T-helper 22 cell (primary cell): Measurements from ENCODE around the gene ANXA7.
"Not testable (repeated sequence)": the region's sequence is repeated elsewhere in the genome, so short reads cannot be mapped to it uniquely, and the experiment has no call there.

ENCODE experiments used
- DNase-seq: peaks from one replicate; pipeline ENCODE4 v3.0.0-alpha.2; 2020; ENCODE audit warnings: low read depth

Gene ANXA7

DNA sequence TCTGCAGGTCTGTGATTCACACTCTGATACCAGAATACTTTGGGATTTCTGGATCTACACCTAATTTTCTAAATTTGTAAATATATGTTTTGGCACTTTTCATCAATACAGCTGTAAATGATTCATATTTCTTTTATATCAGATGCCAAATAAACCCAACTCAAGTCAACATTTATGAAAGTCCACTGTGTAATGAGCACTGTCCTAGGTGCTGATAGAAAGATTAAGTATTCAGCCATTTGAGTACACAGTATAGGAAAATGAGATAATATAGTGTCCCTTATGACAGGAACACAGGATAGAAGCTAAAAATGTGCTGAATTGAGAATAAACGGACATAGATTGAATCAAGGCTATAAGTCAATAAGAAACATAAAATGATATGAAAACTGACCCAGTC lies 6.4 kb downstream of the ANXA7 start:
- no peak for DNase-seq

DNA sequence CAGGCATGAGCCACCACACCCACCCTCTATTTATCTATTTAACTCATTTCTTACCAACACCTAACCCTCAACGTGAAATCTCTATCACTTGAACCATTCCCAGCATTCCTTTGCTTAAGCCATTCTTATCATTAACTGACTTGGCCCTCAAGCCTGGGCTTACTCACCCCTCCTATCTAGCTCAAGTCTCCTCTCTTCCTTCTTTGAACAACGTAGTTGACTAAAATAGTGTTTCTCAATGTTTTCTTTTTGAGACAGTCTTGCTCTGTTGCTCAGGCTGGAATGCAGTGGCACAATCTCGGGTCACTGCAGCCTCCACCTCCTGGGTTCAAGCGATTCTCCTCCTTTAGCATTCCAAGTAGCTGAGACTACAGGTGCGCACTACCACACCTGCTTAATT lies 7.0 kb downstream of the ANXA7 start:
- DNase-seq, result no peak

DNA sequence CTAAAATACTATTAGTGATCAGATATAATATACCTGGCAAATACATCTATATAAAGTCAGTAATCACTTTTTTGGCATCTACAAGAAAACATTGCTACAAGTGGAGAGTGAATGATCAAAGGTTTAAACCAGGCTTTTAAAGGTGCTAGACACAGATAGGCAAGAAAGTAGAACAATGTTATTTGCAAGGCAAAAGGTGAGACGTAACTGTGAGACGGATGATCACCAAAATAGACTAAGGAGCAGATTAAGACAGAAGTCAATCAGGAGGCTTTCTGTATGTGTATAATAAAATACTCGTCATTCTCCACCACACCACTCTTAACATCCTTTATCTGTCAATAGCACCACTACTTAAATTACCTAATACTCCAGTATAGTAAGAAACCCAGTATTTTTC lies 8.3 kb downstream of the ANXA7 start:
- DNase-seq, result no peak

DNA sequence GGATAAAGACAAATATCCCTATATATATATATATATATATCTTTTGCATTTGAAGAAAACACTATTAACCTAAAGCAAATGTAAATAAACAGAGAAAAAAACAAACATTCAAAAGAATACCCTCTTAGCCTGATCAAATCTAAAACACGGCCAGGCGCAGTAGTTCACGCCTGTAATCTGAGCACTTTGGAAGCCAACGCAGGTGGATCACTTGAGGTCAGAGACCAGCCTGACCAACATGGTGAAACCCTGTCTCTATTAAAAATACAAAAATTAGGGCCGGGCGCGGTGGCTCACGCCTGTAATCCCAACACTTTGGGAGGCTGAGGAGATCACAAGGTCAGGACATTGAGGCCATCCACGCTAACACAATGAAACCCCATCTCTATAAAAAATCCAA lies 9.2 kb downstream of the ANXA7 start:
- DNase-seq, result no peak

DNA sequence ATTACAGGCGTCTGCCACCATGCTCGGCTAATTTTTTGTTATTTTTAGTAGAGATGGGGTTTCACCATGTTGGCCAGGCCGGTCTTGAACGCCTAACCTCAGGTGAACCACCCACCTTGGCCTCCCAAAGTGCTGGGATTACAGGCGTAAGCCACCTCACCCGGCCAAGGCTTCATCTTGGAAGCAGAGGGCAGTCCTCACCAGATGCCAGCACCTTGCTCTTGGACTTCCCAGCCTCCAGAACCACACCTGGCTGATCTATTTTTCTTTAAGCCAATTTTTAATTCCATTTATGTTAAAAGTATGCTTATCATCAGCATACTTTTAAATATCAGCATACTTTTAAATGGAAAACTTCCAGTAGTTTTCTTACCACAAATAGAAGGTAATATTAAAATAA lies 12.2 kb downstream of the ANXA7 start:
- no peak for DNase-seq

DNA sequence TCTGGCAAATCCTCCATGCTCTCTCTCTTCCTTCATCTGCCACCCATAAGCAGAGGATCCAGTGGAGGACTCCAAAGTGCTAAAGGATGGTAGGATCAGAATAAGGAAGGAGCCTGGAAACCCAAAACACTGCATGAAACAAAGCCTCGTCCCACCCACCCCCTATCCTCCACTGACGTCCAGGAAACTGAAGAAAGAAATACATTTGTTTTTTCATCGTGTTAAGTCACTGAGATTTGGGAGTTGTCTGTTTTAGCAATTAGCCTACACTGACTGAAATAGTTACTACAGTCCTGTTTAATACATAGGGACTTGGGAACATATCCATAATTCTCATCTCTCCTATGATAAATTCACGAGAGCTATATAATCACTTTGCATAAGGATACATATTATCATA lies 14.8 kb downstream of the ANXA7 start:
- DNase-seq, result no peak

DNA sequence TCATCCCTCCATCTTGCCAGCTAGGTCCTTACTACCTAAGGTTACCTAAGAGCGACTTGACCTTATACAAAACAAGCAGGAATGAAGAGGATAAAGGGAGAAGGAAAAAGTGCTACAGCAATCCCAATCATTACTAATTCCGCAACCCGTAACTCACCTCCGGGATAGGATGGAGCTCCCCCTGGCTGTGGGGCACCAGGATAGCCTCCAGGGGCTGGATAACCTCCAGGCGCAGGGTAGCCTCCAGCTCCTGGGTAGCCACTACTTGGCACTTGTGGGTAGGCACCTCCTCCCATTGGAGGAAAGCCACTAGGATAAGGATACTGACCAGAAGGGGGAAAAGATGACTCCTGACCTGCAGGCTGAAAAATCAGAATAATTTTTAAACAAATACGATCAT lies 15.8 kb downstream of the ANXA7 start:
- DNase-seq, result no peak

DNA sequence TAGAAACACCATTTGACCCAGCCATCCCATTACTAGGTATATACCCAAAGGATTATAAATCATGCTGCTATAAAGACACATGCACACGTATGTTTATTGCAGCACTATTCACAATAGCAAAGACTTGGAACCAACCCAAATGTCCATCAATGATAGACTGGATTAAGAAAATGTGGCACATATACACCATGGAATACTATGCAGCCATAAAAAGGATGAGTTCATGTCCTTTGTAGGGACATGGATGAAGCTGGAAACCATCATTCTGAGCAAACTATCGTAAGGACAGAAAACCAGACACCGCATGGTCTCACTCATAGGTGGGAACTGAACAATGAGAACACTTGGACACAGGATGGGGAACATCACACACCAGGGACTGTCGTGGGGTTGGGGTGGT lies 19.5 kb downstream of the ANXA7 start:
- DNase-seq, result not testable (repeated sequence)

DNA sequence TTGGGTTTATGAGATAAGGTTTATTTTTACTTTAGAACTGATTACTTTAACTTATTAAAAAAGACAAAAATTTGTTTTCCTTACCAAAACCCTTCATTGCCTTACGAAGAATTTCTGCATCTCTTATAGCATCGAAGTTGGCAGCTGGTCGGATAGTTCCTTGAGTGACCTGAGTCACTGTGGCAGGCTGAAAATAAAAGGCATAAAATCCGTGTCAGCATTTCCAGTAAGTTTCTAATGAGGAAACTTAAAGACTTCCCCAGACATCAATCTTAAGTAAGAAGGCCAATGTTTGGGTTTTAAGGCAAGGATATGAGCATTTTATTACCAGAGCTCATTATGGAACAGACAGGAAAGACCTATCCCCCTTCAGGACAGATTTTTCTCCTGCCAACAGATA lies 25.6 kb downstream of the ANXA7 start:
- no peak for DNase-seq

DNA sequence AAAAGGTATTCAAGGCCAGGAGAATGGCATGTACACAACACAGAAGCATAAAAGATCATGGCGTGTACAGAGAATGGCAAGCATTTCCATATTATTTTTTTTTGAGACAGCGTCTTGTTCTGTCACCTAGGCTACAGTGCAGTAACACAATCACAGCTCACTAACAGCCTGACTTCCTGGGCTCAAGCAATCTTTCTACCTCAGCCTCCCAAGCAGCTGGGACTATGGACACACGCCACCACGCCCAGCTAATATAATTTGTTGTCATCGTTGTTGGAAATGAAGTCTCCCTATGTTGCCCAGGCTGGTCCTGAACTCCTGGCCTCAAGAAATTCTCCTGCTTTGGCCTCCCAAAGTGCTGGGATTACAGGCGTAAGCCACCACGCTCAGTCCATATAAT lies 27.3 kb downstream of the ANXA7 start:
- DNase-seq, result no peak

DNA sequence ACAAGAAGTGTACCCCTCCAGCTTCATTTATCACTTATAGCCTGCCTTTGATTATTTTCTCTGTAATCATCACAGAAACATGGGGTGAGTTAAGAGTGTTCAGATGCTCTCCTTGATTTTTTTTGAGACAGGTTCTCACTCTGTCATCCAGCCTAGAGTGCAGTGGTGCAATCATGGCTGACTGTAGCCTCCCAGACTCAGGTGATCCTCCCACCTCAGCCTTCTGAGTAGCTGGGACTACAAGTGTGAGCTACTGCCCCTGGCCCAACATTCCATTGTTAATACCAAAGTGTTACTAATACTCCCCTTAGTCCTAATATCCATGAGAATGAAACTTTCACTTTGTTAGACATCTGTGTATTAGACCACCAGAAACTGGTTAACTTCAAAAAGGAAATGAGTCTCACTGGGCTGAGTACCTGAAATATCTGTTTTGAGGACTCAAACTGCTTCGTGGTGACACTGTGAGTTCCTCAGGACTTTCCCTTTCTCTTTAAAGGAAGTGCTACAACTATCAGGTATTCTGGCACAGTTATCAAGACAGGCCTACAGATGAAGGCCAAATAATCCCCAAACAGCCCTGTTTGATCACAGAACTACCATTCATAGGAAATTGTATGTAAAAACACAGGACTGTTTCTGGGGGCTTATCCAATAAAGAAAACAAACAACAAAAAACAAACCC lies 34.7 kb downstream of the ANXA7 start:
- no peak for DNase-seq

DNA sequence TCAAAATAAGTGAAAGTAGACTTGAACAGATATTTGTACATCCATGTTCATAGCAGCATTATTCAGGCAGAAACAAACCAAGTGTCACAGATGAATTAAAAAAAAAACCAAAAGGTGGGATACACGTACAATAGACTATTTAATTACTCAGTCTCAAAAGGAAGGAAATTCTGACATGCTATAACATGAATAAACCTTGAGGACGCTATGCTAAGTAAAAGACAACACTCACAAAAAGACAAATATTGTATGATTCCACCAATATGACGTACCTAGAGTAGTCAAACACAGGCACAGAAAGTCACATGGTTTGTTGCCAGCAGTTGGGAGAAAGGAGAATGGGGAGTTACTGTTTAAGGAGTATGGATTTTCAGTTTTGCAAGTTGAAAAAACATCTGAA lies 37.2 kb downstream of the ANXA7 start:
- DNase-seq, result no peak

DNA sequence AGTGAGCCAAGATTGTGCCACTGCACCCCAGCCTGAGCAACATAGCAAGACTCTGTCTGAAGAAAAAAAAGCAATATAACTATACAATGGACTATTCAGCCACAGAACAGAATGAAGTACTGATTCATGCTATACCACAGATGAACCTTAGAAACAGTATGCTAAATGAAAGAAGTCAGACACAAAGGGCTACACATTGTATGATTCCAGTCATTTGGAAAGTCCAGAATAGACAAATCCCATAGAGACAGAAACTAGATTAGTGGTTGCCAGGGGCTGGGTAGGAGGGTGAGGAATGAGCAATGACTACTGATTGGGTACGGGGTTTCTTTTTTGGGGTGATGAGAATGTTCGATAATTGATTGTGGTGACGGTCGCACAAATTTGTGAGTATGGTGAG lies 45.6 kb downstream of the ANXA7 start:
- no peak for DNase-seq

DNA sequence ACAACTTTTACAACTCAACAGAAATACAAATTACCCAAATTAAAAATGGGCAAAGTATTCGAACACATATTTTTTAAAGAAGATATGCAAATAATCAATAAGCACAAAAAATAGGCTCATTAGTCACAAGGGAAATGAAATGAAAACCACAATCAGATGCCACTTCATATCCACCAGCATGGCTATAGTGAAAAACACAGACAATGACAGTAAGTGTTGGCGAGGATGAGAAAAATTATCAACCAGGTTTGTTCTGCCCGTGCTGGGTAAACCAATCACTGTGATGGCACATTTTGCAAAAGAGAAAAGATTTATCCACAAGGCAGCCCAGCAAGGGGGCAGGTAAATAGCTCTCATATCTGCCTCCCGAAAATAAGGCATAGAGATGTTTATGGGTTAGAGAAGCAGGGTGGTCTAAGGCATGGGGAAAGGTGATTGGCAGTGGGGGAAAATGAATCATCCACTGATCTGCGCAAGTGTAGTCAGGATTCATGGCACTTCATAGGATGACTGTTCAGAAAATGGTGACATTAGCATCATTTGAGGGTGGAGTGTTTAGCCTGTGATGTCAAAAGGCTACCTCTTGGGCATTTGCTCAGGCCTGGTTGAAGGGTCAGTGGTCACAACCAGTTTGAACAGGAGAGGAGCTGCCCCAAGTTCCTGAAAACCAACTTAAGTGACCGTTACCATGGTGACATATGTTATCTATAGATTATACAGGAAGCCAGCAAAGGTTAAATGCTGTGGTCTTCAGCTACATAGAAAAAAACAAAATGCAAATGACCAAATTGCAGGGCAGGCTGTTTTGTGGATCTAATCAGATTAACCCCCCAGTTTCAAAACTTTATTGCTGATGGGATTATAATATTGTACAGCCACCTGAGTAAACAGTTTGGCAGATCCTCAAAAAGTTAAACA lies 47.2 kb downstream of the ANXA7 start:
- DNase-seq, result no peak

DNA sequence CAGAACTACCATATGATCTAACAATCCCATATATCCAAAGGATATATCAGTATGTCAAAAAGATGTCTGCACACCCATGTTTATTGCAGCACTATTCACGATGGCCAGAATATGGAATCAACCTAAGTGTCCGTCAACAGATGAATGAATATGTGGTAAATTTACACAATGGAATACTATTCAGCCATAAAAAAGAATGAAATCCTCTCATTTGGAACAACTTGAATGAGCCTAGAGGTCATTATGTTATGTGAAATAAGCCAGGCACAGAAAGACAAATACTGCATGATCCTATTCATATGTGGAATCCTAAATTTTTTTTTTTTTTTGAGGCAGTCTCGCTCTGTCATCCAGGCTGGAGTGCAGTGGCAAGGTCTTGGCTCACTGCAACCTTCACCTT lies 48.9 kb downstream of the ANXA7 start:
- no peak for DNase-seq

DNA sequence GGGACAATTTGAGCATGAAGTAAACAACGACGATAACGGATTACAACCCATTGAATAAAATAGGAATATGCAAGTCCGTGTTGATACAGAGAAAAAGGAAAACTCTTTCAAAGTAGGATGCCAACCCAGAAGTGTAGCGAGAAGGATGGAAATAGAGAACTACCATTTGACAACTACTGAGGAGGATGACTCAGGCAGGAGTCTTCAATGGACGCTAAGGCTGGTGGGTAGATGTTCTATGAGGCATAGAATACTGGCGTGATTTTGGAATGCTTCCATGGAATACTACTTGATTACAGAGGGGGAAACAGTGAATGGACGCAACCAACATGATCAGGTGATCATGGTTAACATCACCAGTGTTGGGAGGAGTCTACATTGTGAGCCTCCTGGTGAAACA lies 54.4 kb downstream of the ANXA7 start:
- DNase-seq, result no peak

DNA sequence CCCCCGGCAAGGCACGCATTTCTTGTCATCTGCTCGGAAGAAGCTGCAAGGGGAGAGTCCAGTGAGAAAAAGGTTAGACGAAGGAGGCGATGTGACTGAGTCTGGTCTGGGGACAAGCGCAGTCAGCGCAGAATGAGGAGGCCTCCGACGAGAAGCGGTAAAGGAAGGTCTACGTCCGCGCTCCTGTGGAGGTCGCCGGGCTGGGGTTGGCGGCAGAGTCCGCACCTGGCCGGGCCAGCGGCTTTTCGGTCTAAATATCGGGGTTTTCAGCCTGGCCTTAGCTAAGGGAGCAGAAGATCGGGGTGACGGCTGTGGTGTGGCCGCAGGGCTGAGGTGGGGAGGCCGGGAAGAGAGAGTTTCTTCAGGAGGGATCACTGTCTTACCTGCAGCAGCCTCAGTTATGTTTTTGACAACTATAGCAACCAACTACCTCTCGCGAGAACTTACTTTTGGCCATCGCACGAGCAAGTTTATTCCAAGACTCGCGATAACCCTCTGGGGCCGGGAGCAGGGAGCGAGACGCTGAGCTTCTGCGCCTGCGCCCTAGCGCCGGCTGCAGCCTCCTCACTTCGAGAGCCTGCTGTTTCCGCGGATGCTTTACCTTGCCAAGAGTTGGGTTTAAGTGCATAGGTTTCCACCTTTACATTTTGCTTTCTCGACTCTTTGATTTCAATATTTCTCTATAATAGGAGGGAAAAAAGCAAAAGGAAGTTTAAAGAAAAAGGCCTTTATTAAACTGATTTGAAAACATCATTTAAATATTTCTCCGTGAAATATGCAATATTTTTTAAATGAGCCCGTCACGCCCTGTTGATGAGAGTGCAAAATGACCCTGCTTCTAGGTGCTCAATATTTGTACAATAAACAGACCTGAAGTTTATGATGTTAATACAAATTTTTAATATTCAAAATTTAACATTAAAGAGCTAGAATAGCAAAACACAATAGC lies 55.3 kb downstream of the ANXA7 start, which contains the start of gene CFAP70:
Gene CFAP70, minus strand, starts transcription at position 534 of the 949 bp plus-strand sequence. CDS start 4,068 bp downstream, outside the sequence.
- peak; percentile 87 for DNase-seq

DNA sequence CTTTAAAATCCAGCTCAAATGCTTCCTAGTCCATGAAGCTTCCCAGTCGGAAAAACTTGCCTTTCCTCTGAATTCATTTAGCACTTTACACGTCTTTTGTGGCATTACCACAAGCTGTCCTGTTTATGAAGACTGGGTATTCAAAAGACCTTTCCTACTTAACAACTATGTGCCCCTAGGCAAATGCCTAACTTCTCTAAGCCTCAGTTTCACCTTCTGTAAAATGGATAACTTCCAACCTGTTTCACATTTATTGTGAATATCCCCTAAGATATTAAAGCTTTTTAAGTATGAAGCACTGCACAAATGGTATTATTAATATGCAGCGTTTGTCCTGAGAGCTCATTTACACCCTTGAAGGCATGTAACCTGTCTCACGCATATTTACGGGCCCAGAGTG lies 56.0 kb downstream of the ANXA7 start:
- DNase-seq, result no peak

DNA sequence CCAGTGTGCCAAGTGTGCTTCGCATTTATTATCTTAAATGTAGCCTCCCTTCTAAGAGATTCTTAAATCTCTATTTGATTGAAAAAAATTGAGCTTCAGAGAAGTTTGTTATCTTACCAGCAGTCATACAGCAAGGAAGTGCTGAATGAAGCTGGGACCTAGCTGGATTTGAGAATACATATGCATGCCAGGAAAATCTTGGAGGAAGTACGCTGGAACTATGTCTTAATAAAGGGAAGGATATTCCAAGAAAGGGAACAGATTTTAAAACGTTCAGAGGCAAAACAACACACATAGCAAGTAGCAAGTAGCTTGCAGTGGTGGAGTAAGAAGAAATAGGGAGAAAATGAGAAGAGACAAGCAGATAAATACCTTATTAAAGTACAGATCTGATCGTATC lies 56.7 kb downstream of the ANXA7 start:
- DNase-seq, result no peak

DNA sequence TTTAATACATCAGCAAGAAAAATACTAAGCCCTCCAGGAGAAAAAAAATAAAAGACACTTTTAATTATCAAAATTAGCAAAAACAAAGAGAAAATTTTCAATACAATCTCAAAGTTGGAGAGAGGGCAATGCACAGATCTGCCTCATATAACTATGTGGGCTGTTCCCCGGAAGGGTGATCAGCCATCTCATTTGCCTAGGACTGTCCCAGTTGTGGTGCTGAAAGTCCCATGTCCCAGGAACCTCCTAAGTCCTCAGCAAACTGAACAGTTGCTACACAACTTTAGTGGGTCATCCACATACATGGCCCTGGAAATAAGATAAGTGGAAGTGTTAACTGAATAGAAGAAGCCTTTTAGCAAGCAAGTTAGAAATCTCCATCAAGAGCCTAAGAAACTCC lies 69.6 kb downstream of the ANXA7 start:
- DNase-seq, result no peak

DNA sequence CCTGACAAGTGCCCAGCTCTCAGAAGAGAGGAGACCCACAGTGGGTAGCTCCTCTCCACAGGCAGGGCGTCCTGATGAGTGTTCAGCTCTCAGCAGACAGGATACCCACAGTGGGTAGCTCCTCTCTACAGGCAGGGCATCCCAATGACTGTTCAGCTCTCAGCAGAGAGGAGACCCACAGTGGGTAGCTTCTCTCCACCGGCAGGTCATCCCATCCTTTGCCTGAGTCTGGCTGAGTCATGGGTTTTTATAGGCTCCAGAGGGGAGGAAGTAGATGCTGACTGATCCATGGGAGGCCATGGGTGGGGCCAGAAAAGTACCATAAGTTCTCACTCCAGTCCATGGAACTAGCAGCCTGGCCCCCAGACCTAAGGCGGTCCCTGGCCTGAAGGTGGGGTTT lies 73.7 kb downstream of the ANXA7 start:
- no peak for DNase-seq

DNA sequence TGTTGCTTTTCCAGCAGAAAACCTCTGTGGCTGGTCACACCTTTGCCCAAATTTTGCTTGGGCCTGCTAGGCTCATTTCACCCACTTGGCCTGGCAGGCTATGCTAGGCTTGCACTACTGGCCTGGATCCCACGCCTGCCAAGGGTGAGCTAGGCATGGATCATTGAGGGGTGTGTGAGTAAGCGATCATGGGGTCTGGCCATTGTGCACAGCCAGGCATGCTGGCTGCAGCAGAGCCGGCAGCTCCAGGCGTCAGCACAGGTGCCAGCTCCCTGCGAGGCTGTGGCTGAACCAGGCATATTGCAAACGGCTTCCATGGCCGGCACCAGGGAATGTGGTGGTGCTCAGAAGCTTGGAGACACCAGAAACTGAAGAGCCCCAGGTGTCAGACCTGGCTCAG lies 74.4 kb downstream of the ANXA7 start:
- DNase-seq, result no peak
